ENCODE data around the gene PLEKHG1.

- TF ChIP-seq CTCF (IDR thresholded peaks at IDR 0.05) (no peak), POLR2AphosphoS5 (IDR thresholded peaks at IDR 0.05) (no peak)
These were observed 17.4 kb downstream of the PLEKHG1 start for GRCh38 chr6:150617062-150617461.
